Globus pallidus (tissue), 1 donor: ENCODE results near the gene TNFRSF25.
"Not testable (repeated sequence)": the region's sequence is repeated elsewhere in the genome, so short reads cannot be mapped to it uniquely, and the experiment has no call there.

Source experiments
- DNase-seq: peaks from one replicate; pipeline ENCODE4 v3.0.0-alpha.2; 2015; ENCODE audit warnings: low spot score

Gene TNFRSF25

DNA sequence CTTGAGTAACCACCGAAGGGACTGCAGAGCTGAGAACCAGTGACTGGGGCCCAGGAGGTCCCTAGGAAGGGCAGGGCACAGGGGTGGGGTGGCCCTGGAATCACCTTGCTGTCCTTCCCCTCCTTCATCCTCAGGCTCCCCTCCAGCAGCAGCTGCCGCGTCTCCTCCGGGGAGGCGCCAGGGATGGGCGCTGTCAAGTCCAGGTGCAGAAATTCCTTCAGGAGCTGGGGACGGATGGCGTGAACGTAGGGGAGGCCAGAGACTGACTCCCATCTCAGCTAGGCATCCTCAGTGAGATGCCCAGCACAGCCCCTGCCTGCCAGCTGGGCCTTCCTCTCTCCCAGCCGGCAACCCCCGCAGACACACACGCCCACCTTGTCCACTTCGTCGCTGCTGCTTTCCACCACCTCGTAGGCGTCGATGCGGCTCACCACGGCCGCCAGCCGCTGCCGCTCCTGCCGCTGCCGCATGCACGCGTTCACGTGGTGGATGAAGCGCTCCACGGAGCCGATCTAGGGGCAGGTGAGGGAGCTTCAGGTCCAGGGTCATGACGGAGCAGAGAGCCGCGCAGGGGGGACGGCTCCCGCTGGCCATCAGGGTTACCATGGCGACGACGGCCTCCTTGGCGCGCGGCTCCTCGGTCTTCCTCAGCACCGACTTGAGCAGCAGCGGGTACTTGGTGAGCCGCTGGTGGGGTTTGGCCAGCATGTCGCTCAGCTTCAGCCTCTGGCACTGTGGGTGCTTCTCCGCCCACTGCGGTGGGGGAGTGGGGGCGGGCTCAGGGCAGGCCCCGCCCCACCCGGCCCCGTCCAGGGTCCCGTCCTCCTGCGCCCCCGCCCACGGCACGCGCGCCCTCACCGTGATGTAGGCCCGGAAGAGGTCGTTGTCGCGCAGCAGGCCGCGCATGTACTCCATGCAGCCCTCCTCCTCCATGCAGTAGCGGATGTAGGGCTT is 4.4 kb upstream of the TNFRSF25 start:
- no peak for DNase-seq

DNA sequence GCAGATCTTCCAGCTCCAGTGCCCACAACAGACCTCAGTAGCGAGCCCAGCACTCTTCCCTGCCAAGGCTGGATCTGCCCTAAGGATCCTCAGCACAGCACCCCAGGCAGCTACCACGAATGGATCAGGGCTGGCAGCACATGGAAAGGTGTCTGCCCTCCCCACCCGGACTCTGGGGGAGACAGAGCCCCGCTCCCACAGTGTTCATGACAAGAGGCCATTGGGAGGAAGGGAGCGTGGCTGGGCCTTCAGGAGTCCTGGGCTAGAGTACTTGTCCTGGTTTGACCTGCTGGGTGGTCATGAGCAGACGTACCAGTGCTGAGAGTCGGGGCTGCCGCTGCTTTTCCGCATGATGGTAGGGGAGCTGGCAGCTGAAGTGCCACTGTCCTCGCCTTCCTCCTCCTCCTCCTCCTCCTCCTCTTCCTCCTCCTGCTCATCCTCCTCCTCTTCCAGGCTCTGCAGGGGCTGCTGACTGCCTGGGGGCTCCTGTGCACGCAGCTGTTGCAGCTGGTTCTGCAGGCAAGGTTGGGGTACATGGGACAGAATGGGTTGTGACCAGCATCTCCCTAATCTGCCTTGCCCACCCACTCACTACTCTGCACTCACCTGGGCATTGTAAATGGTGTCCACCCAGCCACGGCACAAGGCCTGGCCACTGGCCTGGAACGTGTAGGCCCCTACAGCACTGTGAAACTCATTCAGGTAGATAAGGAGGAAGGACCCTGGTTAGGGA is 2.9 kb upstream of the TNFRSF25 start:
- DNase-seq = no peak

DNA sequence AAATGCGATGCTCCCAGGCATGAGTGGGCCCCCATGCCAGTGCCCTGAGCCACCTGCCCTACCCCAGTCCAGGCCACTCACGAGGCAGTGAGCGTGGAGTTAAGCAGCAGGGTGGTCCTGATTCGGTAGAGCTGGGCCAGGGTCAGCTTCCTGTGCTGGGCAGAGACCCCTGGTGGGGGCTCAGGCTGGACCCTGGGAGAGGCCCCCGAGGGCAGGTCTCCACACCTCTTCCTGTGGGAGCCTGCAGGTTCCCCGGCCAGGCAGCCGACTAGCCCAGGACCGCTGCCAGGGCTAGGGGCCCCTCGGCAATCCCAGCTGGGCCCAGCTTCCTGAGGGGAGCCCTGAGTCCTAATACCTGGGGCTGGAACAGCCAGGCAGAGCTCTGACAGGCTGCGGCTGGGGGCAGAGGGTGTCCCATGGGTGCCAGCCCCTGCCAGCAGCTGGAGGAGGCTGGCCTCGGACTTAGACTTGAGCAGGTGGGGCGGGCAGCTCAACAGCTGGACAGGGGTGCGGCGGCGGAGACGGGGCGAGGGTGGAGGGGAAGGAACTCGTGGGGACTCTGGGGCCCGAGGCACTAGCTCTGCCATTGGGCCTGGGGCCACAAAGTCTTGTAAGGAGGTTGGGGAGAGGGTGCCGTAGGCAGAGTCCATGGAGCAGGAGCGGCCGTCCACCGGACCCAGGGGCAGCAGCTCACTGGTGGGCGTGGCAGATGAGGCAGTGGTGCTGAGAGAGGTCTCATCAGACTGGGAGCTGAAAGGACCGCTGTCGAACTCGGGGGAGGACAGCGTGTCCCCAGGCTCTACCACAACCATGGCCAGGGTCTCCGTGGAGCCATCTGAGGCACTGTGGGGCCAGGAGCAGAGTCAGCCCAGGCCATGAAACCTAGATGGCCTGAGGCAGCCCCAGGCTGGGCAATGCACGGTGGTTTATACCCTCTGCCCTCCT is 2.0 kb upstream of the TNFRSF25 start:
- no peak for DNase-seq

DNA sequence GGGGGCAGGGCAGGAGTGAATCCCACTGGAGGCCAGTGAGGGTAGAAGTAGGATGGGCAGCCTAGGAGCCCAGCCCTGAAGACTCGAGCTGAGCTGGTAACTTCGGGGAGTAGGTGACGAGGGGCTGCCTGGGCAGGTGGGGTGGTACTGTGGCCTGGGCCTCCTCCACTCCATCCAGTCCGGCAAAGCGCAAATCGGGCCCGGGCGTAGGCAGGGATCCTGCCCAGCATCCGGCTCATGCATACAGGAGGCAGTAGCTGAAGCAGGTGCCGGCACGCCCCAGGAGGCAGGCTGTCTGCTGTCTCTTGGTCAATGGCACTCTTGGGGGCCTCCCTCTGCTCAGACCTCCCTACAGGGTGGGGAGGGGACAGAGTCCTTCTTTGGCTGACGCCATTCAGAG is 1.3 kb upstream of the TNFRSF25 start:
- DNase-seq = no peak

DNA sequence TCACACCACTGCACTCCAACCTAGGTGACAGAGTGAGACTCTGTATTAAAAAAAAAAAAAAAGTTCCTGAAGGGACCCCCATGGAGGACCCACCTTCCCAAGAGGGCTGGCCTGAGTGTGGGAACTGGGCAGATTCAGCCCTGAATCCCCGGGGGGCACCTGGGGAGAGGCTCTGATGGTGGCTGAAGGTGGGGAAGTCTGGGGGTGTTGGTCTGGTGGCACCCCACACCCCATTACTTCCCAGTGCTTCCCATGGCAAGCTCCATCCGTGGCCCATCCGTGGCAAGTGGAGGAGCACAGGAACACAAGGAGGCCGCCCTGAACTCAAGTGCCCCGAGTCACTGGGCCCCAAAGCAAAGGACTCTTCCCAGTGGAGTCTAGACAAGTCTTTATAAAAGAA is 778 bp upstream of the TNFRSF25 start:
- DNase-seq = no peak

DNA sequence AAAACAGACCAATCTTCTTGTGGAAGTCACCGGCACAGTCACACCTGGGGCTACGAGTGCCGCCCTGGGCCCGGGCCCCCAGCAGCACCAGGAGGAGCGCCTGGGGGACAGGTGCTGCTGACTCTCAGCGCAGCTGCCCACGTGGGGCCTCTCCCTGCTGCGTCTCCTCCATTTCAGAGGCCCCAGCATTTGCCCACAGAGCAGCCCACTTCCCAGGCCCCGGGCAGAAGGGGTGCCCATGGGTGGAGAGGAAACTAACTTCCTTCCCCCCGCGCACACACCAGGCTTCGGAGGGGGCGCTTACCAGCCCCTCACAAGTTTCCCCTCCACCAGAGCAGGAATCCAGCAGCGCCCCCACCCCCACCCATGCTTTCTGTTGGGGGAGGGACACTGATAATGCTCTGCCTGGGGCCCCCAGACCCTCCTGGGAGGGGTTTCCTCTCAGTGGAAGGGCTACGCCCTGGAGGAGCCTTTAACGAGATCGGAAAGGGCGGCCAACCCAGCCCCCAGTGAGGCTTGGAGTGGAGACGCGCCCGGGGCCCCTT is 440 bp downstream of the TNFRSF25 start:
- DNase-seq = no peak

DNA sequence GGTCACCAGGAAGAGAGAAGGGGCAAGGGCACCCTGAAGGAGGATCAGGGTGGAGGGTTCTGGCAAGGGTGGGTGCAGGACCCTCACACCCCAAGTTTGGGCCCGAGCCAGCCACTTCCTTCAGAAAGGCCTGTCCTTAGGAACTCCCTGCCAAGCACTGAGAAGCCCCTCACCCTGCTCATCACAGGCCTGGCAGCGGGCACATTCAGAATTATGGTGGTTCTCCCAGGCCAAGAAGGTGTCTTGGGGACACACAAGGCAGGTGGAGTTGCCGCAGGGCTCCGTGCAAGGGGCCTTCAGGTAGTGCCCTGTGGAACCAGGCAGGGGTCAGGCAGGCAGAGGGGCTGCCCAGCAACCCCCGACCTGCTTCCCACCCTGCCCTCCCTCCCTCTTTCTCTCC is 1.1 kb downstream of the TNFRSF25 start:
- DNase-seq = no peak

DNA sequence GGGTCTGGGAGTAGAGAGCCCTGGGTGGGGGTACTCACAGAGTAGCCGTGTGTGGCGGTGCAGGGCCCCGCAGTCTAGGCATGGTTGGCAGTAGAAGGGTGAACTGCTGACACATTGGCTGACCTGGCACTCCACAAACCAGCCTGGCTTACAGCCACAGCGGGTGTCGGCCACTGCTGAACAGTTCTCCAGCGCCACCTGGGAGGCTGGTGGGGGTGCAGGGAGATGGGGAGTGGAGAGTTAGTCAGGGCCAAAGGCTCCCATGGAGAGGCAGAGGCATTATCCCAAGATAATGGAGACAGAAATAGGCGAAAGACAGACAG is 1.5 kb downstream of the TNFRSF25 start:
- DNase-seq = no peak

DNA sequence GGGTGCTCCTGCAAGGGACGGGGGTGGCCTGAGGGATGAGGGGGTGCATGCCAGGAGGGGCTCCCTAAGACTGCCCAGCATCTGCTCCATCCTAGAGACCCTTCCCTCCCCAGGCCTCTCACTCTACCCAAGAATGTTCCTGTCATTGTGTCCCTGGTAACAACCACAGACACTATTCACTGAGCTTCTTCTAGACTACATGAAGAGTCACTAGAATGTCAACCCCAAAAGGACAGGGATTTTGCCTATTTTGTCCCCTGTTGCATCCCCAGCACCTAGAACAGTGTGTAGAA is 2.9 kb downstream of the TNFRSF25 start:
- no peak for DNase-seq

DNA sequence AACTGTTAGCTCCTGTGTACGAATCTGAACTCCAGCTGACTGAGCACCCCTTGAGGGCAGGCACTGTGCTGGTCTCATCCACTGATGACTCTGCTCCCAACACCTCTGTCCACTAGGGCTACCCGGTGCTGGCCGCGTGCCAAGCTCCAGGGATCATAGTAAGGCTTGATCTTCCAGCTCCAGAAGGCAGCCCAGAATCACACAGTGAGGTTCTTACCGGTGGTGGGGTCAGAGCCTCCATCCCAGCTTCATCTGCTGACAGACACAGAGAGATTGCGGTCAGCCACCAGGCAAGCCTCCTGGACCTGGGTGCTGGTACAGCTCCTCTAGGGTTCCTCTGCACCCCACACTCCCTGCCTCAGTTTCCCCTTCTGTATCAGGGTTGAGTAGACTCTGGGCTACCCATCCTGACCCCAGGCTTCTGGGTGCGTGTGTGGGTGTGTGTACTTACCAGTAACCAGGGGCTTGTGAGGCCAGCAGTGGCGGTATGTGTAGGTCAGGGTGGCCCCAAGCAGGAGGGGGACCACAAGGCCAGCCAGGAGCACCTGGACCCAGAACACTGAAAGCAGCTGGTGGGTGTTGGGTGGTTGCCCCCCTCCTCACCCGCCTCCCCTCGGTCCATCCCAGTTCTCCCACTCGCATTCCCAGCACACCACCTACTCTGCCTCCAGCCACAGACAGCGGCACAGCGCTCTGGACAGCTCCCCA is 3.4 kb downstream of the TNFRSF25 start:
- no peak for DNase-seq

DNA sequence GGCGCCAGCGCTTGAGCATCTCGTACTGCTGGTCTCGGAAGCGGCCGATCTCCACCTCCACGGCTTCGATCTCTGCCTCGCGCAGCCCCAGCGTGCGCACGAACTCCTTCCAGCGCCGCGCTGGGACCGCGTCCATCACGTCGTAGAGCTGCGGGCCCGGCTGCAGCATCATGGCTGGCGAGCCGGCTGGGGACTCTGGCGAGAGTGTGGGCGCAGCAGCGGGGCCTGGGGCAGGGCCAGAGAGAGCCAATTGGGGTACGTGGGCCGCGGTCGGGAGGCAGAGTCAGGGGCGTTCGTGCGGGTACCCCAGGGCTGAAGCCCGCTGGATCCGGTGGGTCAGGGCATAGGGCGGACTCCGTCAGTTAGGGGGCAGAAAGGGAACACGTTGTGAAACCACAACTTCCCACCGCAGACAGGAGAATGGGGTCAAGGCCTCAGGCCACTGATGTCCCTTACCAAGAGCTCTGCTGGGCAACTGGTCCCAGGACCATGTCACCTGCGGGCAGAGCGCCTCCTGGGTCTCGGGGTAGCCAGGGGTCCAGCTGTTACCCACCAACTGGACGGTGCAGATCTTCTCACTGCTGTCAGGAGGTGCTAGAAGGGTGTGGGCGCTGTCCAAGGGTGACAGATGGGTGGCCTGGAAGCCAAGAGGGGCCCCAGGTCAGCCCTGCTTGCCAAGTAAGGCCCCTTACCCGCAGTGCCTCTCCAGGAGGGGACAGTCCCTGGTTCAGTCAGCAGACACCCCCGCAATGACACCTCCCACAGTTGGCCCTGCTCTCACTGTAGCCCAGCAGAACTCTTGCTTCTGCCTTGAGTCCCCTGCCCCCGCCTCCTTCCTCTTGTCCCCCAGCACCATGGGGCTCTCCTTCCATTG is 4.2 kb downstream of the TNFRSF25 start:
- DNase-seq = no peak

DNA sequence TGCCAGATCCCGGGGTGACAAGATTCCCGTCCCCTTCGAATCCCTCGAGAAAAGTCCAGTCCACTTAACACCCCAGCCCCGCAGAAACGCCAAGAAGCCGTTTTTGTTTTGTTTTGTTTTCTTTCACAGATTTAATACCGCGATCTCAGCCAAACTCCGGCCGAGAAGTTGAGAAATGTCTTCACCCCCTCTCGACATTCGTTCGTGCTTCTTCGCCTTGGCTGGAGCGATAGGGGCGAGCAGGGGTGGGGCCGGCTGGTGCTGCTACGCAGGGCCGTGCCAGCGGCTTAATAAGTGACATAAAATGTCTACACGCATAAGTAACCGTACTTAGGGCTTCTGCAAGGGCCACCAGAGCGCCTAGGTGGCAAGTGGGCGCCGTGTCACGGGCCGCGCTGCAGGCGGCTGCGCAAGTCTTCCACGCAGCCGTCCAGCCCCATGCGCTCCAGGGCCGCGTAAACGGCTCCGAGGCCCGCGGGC is 4.9 kb downstream of the TNFRSF25 start:
- no peak for DNase-seq

DNA sequence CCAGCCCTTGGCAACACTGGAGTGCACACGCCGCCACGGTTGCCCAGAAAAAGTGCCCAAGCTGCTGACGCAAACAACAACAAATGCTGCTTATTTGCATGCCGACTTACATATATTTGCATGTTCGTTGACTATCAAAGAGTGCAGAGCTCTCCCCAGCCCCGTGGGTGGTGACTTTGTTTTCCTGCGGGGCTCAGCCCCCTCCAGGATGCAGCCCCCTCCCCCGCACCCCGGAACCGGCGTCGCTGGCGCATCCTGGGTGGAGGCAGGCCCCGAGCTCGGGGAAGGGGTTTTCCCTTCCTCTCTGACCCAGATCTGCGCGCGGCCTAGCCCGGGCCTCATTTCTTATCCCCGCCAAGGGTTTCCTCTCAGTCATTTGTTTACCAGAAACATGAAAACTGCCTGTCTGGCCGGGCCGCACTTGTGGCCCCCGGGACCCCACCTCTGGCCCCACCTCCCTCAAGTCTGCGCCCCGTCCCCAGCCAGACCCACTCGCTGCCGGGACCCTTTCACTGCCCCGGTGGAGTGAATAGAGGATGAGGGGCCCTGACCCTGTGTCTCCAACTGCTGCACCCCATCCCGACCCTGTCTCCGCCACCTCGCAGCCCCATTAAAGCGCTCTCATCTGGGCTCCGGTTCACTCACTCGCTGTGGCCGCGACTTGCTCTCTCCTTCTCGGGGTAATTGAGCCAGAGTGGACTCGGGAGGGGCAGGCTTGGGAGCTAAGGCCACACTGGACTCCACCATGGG is 5.5 kb downstream of the TNFRSF25 start:
- no peak for DNase-seq

DNA sequence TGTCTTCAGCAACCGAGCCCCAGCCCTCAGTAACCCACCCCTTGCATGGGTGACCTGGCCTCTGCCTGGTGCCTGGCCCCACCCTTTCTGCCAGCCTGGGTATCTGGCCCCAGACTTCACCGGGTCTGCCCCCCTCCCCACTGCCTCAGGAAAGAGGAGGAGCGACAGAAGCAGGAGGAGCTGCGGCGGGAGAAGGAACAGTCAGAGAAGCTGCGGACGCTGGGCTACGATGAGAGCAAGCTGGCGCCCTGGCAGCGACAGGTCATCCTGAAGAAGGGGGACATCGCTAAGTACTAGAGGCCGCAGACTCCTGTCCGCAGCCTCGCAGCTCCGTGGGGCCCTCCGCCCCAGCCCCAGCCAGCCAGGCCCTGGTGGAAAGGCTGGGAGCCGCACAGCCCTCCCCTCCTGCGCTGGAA is 6.1 kb downstream of the TNFRSF25 start:
- DNase-seq = no peak

DNA sequence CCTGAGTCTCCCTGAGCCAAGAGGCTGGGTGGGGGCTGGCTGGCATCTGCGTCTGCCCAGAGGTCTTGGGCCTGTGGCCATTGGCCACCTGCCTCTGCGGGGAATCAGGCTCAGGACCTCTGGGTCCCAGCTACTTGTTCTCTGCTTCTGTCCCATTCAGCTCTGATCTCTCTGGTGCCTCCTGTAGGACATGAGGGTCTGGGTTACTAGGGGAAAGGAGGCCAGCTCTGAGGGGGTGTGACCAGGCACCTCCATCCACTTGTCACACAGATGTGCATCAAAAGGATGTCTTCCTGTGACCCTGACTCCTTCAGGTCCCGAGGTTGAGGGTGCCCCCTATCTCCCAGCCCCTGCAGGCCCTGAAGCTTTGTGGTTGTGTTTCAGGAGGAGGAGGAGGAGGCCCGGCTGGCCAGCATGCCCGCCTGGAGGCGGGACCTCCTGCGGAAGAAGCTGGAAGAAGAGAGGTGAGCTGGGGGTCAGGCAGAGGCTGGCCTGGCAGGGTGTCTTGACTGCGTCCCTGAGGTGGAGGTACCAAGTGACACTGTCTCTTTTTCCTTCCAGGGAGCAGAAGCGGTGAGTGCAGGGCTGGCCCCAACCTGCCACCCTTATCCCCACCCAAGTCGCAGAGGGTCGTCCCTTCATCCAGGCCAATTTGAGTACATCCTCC is 9.0 kb downstream of the TNFRSF25 start:
- DNase-seq = no peak

DNA sequence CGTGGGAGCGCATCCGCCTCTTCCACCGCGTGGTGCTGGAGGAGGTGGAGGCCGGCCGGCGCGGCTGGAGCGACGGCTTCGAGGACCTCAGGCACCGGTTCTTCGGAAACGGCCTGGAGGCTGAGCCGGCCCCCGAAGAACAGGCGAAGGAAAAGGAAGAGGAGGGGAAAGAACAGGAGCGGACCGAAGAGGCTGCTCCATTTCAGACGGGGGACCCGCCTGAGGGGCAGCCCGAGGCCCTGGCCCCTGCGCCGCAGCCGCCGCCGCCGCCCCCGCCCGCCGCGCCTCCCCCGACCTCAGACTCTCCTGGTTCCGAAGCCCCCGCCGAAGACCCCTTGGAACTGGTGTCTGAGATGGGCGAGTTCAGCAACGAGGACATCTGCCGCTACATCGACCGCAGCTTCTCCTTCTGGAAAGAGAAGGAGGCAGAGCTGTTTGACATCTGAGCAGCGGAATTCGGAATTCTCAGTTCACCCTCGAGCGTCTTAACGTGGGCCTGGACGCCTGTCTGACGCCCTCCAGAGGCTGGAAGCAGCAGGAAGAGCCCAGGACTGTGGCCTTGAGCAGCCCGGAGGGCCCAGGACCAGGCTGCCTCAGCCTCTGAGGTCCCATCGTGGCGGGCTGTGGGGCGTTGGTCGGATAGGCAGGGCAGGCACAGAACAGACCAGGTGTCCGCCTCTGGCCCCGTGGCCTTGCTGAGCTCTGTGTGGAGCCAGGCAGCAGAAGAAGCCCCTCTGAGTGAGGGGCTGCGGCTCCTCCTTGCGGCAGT is 10.0 kb downstream of the TNFRSF25 start:
- DNase-seq = not testable (repeated sequence)

DNA sequence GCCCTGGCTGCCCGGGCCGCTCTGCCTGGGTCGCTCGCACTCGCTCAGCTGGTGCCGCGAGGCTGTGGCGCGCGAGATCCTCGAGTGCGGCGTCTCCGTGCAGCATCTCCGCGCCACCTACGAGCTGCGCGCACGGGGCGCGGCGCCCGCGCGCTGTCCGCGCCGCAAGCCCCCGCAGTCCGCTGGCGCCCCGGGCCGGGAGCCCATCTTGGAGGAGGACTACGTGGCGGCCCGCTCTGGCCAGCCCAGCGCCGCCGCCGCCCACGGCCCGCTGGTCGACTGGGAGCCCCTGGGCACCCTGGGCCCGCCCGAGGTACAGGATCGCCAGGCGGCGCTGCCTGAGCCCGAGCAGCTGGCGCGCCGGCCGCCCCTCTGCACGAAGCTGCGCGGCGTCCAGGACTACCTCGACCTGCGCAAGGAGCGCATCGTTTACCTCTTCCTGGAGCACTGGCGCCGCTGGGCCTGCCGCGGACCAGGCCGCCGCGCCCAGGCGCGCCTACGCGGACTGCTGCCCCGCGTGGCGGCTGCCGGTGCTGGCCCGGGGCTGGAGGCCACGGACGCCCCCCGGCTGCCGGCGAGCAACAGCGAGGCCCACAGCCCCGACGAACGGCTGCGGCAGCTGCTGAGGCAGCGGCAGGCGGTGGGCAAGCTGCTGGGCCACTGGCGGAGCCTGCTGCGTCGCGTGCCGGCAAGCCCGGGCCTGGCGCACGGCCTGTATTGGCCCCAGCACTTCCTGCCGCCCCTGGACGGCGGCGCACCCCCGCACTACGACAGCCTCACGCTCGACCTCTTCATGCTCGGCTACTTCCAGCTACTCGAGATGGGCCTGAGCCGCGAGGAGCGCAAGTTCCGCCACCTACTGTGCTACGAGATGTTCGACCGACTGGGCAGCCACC is 10.9 kb downstream of the TNFRSF25 start:
- DNase-seq = no peak
